Measurements from ENCODE around the gene ERGIC1.

ERGIC1 gene

DNA sequence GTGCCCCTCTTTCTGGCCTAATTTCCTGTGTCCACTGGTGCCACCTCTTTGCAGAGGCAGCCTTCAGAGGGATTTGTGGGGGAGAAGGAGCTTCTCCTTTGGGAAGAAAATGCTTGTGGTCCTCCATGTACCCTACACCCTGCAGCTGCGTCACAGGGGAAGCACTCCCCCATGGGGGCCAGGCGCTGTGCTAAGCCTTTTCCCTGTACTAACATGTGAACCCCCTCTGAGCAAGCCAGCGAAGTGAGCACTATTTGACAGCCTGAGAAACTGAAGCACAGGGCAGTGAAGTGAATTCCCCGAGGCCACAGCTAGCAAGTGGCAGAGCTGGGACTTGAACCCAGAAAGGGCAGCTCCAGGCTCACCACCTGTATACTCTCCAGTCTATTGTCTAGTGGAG lies 32.3 kb downstream of the ERGIC1 start:
- DNase-seq (ENCODE audit: low spot score), result no peak

DNA sequence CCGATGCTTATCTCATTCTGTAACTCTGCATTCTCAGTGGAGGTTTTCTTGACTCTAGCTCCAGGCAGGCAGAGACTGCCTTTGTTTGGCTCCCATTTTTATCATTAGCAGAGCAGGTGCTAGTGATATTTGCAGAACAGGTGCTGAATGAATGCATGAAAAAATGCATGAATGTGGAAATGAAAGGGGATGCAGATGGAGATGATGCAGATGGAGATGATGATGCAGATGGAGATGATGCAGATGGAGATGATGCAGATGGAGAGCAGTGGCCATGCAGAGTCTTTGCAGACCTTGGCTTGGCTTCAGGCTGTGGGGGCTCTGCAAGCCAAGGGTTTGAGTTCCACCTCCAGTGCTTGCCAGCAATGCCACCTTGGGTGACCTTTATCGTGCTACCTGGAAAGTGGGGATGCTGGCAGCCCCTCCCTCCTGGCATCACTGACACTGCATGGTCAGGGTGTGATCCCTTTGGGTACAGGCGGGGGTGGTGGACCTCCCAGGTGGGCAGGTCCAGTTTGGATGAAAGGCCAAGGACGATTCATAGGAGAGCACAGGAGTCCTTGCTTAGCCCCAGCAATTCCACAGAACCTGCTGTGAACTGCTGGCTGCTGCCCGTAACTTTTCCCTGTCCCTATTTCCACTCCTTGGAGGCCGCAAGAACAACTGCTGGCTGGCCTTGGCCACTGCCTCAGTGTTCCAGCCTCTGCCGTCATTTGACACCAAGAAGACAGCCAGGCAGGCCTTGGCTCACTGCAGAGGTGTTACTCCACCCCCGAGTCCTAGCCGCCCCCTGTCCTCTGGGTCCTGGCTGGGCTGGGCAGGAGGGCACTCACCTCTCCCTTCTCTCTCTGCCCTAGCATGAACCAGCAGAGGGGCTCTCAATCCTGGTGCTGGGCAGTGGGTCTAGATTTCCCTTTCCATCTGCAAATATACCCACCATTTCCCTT lies 33.0 kb downstream of the ERGIC1 start:
- DNase-seq (ENCODE audit: low spot score), result no peak

DNA sequence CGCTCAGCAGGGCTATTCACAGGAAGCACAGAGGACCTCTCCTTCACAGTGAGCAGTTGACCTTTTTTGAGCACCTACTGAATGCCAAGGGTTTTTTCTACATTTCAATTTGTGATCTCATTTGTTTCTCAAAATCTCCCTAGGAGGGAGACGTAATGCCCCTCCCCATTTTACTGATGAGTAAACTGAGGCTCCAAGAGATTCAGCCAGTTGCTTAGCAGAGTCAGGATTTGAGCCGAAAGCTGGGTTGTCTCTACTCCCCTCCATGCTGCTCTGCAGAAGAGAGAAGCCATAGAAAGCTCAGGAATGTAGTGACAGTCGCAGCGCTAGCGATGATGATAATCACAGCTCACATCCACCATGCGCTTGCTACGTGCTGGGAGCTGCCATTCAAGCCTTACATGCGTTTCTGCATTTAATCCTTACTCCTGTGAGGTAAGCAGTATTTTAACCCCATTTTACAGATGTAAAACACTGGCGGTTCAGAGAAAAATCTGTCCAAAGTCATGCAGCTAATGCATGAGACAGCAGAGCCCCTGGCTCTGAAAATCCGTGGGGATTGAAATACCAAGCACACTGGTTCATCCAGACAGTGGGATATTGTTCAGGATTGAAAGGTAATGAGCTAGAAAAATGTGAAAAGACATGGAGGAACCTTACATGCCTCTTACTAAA lies 33.8 kb downstream of the ERGIC1 start:
- no peak for DNase-seq (ENCODE audit: low spot score)

DNA sequence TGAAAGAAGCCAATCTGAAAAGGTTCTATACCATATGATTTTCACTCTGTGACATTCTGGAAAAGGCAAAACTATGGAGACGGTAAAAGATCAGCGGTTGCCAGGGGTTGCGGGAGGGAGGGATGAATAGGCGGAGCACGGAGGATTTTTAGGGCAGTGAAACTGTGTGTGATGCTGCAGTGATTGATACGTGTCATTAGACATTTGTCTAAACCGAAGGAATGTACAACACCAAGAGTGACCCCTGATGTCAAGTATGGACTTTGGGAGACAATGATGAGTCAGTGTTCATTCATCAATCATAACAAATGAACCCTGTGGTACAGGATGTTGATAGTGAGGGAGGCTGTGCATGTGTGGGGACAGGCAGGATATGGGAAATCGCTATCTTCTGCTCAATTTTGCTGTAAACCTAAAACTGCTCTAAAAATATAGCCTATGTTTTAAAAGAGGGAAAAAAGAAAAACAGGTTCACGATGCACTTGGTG lies 34.4 kb downstream of the ERGIC1 start:
- DNase-seq (ENCODE audit: low spot score), result no peak

DNA sequence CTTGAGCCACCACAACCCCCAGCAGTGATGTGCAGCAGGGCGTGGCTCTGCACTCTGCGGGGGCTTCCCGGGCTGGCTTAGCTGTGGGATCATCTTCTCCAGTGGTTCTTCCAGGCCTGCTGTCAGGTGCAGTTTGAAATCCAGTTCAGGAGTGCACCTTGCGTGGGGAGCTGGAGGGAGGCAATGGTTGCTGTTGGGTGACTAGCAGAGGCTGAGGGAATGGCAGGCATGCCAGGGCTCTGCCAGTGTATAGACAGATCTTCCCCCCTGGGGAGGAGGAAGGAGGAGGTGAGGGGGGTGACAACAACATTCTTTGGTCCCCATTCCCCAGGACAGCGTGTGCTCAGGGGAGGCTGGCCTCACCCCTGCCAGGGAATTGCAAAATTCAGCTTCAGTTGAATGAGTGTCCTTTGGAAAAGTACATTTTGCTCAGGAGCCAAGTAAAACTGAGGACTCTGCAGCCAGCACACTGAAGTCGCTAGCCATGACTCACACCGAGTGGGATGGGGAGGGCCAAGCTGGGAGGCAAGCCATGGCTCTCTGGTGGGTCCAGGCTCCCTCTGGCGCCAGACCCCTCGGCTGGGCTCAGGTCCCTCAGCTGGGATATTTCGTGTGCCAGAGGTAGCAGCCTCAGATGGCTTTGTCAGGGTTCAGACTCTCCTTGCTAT lies 35.0 kb downstream of the ERGIC1 start:
- DNase-seq (ENCODE audit: low spot score), result no peak

DNA sequence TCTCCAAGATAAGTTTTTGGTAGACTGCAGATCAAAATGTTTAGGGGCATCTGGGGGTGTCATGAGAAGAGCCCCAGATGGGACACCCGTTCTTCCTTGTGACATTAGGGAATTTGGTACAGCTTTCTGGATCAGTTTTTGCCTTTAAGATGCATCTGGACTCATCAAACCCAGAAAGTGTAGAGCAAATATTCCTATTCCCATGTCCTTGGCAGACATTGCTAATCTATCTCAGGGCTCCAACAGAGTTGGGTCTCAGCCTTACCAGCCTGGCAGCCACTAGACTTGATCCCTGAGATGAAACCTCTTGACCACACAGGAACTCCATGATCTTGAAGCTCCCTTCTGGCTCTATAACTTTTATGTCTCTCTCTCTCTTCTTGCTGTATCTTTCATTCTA lies 35.6 kb downstream of the ERGIC1 start:
- no peak for DNase-seq (ENCODE audit: low spot score)

DNA sequence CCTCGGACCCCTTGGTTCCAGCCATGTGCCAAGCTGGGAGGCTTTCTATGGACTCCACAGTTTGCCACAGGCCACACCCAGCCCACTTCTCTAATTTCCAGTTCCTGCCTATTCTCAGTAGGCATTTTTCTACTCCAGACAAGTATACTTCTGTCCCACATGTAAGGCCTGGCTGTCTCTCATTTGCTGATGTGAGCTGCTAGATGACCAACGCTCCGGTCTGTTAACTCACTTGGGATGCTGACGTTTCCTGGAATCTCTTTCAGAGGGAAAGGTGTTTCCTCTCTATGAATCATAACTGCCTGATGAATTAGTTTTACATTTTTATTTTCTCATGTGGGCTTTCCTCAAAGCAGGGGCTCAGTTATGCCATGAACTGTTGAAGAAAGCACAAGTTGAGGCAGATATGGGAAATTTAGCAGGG lies 36.3 kb downstream of the ERGIC1 start:
- no peak for DNase-seq (ENCODE audit: low spot score)

DNA sequence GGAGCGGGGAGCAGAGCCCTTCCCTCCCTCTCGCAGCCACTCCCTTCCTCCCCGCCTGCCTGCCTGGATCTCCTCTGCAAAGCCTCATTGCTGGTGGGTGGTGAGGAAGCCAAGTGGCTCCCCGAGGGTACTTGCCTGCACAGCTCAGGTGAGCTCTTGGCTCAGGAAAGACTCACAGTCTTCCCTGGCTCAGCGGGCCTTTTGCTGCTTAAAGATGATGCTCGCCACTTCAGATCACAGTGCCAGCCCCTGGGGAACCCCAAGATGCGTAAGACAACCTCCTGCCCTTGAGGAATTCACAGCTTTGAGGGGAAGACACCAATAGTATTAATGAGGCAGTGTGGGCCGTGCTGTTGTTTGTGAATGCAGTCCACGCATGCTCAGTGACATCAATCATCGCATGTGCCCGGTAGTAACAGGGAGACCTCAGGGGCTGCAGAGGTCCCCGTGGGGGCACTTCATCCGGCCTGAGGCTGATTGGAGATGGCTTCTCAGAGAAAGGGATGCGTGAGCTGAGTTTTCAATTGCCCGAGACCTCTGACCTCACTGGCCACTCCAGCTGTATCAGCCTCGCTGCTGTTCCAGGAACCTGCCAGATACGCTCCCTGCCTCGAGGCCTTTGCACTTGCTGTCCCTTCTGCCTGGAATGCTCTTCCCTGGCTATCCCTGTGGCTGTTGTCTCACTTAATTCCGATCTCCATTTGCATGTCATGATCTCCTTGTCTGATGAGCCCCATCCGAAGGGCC lies 36.8 kb downstream of the ERGIC1 start:
- DNase-seq (ENCODE audit: low spot score), result no peak

DNA sequence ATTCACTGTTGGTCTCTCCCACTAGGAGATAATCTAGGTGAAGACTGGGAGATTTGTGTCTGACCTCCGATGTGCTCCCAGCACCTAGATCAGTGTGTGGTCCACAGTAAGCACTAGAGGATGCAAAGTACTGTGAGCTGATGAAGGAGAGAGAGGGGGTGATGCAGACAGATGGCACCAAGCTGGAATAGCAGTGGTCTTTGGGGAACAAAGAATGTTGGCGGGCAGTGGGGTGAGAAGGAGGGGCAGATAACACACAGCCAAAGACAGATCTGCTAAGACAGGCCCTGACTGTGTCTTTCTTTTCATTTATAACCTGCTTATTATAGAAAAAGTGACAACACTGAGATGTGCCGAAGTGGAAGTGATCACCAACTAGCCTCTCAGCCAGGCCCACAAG lies 37.5 kb downstream of the ERGIC1 start:
- no peak for DNase-seq (ENCODE audit: low spot score)

DNA sequence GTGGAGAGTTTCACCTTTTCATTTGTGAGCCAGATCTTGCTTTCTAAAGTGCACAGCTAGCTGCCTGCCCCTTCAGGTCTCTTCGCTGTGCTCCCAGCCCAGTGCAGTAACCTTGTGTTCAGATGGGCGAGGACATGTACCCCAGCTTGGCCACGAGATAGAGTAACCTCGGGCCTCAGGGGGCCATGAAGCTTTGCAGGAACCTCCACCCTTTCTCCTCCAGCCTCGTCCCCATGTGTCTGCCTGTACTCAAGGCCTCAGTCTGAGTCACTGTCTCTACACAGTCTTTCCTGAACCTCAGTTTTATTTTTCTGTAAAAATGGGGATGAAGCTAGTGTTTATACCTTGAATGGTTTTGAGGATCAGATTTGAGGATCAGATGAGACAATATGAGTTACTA lies 37.9 kb downstream of the ERGIC1 start:
- DNase-seq (ENCODE audit: low spot score), result no peak

DNA sequence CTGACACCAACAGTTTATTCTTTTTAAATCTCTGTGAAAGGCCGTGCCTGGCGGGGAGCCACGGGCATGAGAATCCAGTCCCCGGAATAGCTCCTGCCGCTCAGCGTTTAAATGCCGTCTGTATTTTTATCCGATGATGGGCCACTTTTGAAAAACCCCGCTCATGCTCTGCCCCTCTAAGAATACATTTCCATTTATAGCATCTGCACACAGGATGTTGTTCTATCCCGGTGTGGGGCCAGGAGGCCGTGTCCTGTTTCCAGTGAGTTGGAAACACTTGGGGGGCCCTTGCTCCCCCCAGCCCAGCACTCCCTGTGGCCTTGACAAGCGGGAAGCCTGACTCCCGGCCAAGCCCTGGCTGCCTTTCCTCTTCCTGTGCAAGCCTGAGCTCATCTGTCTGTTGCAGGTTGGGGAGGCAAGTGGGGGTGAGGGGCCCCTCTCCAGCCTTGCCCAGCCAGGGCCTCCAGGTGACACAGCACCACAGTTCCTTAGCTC lies 39.0 kb downstream of the ERGIC1 start:
- no peak for DNase-seq (ENCODE audit: low spot score)

DNA sequence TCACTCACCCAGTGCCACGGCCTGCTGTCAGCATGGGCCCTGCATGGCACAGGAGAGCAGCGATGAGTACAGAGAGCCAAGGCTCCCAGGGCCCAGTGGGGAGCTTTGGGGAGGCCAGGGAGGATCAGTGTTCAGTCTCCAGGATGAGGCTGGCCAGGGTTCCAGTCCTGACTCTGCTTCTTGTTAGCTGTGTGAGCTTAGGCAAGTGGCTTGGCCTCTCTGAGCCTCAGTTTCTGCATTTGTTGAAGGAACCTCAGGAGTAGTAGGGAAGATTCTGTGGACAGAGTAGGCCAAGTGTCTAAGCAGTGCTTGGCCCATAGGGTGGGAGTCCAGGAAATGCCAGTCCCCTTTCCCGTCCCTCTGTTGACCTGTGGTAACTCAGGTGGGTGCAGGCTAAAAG lies 39.5 kb downstream of the ERGIC1 start:
- no peak for DNase-seq (ENCODE audit: low spot score)

DNA sequence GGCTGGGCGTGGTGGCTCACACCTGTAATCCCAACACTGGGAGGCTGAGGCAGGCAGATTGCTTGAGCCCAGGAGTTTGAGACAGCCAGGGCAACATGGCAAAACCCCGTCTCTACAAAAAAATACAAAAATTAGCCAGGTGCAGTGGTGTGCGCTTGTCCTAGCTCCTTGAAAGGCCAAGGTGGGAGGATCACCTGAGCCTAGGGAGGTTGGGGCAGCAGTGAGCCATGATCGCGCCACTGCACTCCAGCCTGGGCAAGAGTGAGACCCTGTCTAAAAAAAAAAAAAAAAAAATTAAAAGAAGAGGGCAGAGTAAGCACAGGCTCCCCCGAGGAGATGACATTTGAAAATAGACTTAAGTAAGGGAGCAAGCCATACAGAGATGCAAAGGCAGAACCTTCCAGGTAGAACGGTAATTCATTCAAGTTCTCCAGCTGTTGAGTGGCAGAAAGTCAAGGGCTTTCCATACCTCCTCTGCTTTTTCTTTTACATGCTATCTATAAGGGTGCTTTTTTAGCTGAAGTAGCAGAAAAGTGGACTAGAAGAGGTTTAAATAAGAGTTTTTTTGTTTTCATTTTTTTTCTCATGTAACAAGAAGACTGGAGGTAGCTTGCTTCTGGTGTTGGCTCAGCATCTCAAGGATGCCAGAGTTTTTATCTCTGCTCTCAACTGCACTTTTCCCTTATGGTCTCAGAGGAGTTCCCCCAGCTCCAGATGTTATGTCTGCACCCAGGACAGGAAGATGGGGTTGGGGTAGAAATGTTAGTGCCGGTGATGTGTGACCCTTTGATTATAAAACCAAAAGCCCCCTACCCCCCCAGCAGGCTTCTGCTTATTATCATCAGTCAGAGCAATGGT lies 40.8 kb downstream of the ERGIC1 start:
- no peak for DNase-seq (ENCODE audit: low spot score)

DNA sequence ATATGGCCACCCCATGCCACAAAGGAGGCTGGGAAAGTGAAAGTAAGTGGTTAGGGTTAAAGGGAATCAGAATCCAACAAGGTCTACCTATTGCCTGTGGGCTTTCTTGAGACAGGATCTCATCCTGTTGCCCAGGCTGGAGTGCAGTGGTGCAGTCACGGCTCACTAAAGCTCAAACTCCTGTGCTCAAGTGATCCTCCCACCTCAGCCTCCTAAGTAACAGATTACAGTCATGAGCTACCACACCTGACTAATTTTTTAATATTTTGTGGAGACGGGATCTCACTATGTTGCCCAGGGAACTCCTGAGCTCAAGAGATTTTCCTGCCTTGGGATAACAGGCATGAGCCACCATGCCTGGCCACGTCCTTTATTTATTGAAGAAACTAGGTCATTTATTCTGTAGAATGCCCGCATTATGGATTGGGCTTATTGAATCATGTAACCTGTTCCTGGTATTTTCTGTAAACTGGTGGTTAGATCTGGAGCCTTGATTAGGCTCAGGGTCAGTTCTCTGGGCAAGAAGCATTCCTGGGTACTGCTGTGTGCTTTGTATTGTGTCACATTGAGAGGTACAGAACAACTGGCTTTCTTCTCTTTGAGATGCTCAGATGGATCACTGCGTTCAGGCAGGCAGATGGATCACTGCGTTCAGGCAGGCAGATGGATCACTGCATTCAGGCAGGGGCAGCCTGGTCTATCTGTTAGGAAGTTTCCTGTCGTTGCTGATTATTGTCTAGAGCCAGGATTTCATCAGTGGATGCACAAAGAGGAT lies 41.6 kb downstream of the ERGIC1 start:
- DNase-seq (ENCODE audit: low spot score), result no peak

DNA sequence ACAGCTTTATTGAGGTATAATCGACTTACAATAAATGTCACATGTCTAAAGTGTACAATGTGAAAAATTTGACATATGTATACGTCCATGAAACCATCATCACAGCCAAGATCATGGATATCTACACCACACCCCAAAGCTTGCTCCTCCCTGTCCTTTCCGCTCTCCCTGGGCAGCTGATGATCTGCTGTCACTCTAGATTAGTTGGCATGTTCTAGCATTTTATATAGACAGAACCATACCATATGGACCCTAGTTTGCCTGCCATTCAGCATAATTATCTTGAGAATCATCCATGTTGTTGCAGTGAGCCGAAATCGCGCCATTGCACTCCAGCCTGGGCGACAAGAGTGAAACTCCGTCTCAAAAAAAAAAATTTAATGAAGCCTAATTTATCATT lies 42.5 kb downstream of the ERGIC1 start:
- DNase-seq (ENCODE audit: low spot score), result no peak

DNA sequence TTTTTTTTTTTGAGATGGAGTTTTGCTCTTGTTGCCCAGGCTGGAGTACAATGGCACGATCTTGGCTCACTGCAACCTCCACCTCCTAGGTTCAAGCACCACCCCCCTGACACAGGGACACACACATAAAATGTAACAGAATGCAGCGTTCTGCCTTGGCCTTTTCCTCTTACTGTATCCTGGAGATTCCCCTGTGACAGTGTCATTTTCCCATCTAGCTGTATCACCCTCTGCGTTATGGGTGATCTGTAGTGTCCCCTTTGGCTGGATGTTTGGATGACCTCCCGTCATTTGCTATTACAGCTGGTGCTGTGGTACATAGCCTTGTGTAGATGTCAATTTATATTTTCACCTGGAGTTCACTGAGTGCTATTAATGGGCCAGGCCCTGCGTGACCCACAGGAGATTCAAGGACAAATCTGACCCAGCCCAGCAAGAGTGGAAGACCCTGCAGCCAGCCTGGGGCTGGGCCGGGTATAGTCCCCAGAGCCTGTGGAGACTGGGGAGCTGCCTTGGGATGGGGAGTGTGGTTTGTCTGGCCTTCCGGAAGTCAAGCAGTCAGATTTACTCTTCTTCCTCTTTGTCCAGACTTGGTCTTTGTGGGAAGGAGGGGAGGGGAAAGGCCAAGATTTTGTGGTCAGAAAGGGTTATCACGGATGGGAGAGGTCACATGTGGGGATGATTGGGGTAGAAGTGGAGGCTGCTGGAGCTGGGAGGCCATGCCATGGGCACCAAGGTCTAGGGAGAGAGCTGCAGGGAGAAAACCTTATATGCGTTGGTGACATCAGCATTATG lies 43.6 kb downstream of the ERGIC1 start:
- no peak for DNase-seq (ENCODE audit: low spot score)

DNA sequence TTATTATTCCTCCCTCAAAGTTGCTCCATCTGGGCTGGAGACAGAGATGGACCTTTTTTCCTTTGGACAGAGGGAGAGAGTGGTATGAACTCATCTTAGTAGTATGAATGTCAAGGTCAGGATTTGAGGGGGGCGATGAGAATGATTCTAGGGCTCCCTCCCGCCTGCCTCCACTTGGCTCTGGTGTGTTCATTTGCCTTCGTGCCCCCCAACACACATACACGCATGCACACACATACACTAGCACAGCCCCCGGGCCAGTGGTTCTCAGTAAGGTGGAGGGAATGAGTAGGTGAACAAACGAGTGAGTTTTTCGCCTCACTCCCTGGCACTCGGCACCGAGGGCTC lies 44.5 kb downstream of the ERGIC1 start:
- DNase-seq (ENCODE audit: low spot score), result no peak

DNA sequence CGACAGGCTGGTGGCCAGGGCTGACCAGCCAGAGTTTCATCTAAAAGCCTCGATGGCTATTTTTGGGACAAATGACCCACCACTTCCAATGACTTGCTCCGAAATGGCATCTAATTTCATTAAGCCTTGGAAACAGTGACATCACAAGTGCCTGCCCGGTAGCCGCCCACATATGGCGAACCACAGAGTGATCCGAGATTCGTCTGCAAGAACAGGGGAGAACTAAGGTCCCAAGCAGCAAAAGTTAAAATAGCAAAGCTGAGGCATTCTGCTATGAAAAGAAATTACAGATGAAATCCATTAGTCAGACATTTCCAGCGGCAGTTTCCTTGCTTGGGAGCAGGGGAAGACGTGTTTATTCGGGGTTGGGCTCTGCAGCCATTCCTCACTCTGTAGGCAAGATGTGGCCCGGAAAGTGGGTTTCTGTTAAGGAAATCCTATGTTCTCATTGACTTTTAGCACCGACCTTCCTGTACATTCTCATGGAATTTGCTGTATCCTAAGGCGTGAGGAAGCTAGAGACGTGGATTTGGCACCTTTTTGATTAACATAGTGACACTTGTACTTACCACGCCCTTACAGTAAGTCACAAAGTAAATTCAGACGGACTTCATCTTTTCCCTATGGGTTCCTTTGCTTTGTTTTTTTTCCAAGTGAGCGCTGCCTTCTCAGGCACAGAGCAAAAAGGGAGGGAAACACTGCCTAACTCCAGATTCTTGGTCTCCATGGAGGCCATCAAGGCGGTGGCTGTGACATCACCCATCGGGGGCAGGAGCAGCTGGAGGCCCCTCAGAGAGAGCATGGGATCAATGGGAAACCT lies 45.1 kb downstream of the ERGIC1 start:
- DNase-seq (ENCODE audit: low spot score), result no peak

Data from CD4-positive, alpha-beta T cell treated with Interleukin-6 at 100 ng/mL for 8 hours (primary cell).